SU-DHL-6 (cell line): ENCODE results near the gene LRRC7.

ENCODE experiments used
- H2AFZ ChIP-seq: fragments of 200-600 bp; sonication (generic); 2 replicates; pipeline ENCODE4 v1.6.1; 2014; ENCODE audit warnings: low read depth, mild to moderate bottlenecking, moderate library complexity, mixed read lengths, antibody characterized with exemption, low read length; ENCODE audit not compliant: severe bottlenecking
- H3F3A ChIP-seq: fragments of 200-600 bp; shearing (Covaris generic); 2 replicates; pipeline ENCODE4 v1.6.0; 2016; ENCODE audit warnings: antibody characterized with exemption, mild to moderate bottlenecking; ENCODE audit not compliant: insufficient read depth
- H3K27ac ChIP-seq: fragments of 200-600 bp; sonication (generic); 2 replicates; pipeline ENCODE4 v1.5.1; 2016; ENCODE audit warnings: low read depth, mild to moderate bottlenecking, low read length, moderate library complexity, mixed read lengths
- H3K27me3 ChIP-seq: fragments of 200-600 bp; sonication (generic), shearing (Covaris generic); 2 replicates; pipeline ENCODE4 v1.6.0; 2014; ENCODE audit warnings: mild to moderate bottlenecking, low read length
- H3K36me3 ChIP-seq: fragments of 200-600 bp; sonication (generic); 2 replicates; pipeline ENCODE4 v1.6.1; 2014; ENCODE audit warnings: mild to moderate bottlenecking, low read length, mixed read lengths
- H3K4me2 ChIP-seq: fragments of 300-600, 200-600 bp; shearing (Covaris generic), sonication (generic); 2 replicates; pipeline ENCODE4 v1.6.0; 2014; ENCODE audit warnings: low read length, low read depth, mild to moderate bottlenecking; ENCODE audit not compliant: poor library complexity, severe bottlenecking
- H3K4me3 ChIP-seq: fragments of 200-600 bp; sonication (generic); 2 replicates; pipeline ENCODE4 v1.5.1; 2014; ENCODE audit warnings: antibody characterized with exemption, low read length, mild to moderate bottlenecking, mixed read lengths; ENCODE audit not compliant: insufficient read depth, poor library complexity, severe bottlenecking
- H3K79me2 ChIP-seq: fragments of 200-600 bp; sonication (generic); 2 replicates; pipeline ENCODE4 v1.6.1; 2014; ENCODE audit warnings: mild to moderate bottlenecking, low read length, moderate library complexity; ENCODE audit not compliant: insufficient read depth
- H3K9ac ChIP-seq: fragments of 200-600 bp; sonication (generic); 2 replicates; pipeline ENCODE4 v1.7.0; 2014; ENCODE audit warnings: mild to moderate bottlenecking, low read length
- H3K9me2 ChIP-seq: fragments of 200-600 bp; sonication (generic); replicated peaks from 2 replicates; pipeline ENCODE4 v1.6.1; 2014; ENCODE audit warnings: low read length; ENCODE audit not compliant: insufficient read depth
- H3K9me3 ChIP-seq: fragments of 200-600 bp; sonication (generic); 2 replicates; pipeline ENCODE4 v1.6.1; 2014; ENCODE audit warnings: low read length, mixed read lengths; ENCODE audit not compliant: insufficient read depth
- H4K20me1 ChIP-seq: fragments of 200-600 bp; sonication (generic); 2 replicates; pipeline ENCODE4 v1.6.1; 2014; ENCODE audit warnings: low read depth, mild to moderate bottlenecking, antibody characterized with exemption, low read length, moderate library complexity, mixed read lengths
- EZH2phosphoT487 ChIP-seq: fragments of 200-600 bp; sonication (generic), shearing (Covaris generic); conservative IDR thresholded peaks from 2 replicates; pipeline ENCODE4 v1.6.1; 2018; ENCODE audit warnings: mild to moderate bottlenecking, antibody characterized with exemption, low read length, moderate library complexity, mixed read lengths
- TF ChIP-seq, protein P1 (sequence below): fragments of 200-600 bp; sonication (generic); IDR thresholded peaks from one replicate; pipeline ENCODE4 v1.5.1; 2017; ENCODE audit warnings: antibody characterized with exemption, mild to moderate bottlenecking, low read length, moderate library complexity; ENCODE audit not compliant: insufficient read depth, poor library complexity, severe bottlenecking

The LRRC7 gene

DNA sequence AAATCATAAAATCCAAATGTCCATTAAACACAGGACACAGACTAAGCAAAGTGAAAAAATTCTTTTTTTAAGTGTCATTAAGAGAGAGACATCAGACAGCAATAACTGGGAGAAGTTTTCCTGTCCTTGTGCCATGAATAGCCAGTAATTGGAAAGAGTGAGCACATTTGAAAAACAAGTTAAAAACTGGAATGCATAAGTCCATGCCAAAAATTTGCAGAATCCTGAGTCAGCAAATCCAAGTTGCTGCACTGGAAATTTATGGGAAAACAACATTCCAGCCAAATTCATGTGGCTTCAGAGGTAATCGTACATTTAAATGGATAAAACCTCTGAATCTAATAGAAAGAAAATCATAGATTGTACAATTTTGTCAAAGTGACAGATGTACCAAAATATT lies 346.3 kb downstream of the LRRC7 start:
- TF ChIP-seq EZH2phosphoT487, result no peak
- TF ChIP-seq, protein P1, sequence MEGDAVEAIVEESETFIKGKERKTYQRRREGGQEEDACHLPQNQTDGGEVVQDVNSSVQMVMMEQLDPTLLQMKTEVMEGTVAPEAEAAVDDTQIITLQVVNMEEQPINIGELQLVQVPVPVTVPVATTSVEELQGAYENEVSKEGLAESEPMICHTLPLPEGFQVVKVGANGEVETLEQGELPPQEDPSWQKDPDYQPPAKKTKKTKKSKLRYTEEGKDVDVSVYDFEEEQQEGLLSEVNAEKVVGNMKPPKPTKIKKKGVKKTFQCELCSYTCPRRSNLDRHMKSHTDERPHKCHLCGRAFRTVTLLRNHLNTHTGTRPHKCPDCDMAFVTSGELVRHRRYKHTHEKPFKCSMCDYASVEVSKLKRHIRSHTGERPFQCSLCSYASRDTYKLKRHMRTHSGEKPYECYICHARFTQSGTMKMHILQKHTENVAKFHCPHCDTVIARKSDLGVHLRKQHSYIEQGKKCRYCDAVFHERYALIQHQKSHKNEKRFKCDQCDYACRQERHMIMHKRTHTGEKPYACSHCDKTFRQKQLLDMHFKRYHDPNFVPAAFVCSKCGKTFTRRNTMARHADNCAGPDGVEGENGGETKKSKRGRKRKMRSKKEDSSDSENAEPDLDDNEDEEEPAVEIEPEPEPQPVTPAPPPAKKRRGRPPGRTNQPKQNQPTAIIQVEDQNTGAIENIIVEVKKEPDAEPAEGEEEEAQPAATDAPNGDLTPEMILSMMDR, result no peak
- H3K9me2 ChIP-seq, result no peaks in the 10 kb centered on the region
- no peaks in the 10 kb centered on the region for H3K79me2 ChIP-seq
- no peak overlapping the region for H3K27ac ChIP-seq
- H3K9ac ChIP-seq, result no peak overlapping the region
- H2AFZ ChIP-seq, result no peak overlapping the region
- H3F3A ChIP-seq, result 0 out of 2 replicates have a peak, but pooled peaks cover 4% of the 10 kb centered on the region
- H3K27me3 ChIP-seq, result no peaks in the 10 kb centered on the region
- H3K4me2 ChIP-seq, result no peak overlapping the region
- H3K36me3 ChIP-seq, result no peaks in the 10 kb centered on the region
- no peak overlapping the region for H3K4me3 ChIP-seq
- H4K20me1 ChIP-seq, result no peaks in the 10 kb centered on the region
- H3K9me3 ChIP-seq, result no peaks in the 10 kb centered on the region

DNA sequence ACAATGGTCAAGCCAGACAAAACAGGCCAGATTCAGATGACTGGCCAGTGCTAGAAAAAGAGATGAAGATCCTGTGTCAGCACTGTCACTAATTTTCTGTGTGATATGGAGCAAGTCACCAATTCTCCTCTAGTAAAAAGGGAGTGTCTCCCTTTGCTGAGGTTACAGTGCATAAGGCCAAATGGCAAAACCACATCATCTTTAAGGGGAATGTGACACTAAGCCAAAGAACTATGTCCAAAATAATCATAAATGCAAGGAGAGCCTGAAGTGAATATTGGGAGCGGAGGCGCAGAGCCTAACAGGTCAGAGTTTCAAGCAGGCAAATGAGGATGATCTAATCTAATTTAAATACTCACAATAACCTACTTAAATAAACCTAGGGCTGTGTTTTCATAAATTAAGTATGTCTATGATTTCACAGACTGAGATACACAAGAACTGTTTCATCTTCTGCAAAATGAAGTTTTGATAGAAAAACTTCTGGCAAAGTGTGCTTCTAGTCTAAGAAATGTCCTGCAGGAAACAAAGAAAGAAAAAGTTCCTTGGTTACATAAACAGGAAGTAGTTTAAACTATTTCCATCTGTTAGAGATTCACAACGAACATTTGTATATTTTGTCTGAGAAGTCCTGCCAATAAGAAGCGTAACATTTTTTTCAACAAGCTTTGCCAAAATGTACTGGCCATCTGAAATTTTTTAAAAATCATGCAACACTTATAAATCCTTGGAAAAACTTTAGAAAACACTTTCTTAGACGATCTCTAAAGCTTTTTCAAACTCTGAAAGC lies 347.4 kb downstream of the LRRC7 start:
- TF ChIP-seq, protein P1, result no peak
- no peak for TF ChIP-seq EZH2phosphoT487
- H3K36me3 ChIP-seq, result no peaks in the 10 kb centered on the region
- no peaks in the 10 kb centered on the region for H3K9me3 ChIP-seq
- no peak overlapping the region for H3K4me2 ChIP-seq
- no peak overlapping the region for H2AFZ ChIP-seq
- H3F3A ChIP-seq, result 0 out of 2 replicates have a peak, but pooled peaks cover 4% of the 10 kb centered on the region
- no peaks in the 10 kb centered on the region for H4K20me1 ChIP-seq
- no peak overlapping the region for H3K9ac ChIP-seq
- H3K79me2 ChIP-seq, result no peaks in the 10 kb centered on the region
- H3K27ac ChIP-seq, result no peak overlapping the region
- no peak overlapping the region for H3K4me3 ChIP-seq
- no peaks in the 10 kb centered on the region for H3K27me3 ChIP-seq
- H3K9me2 ChIP-seq, result no peaks in the 10 kb centered on the region

DNA sequence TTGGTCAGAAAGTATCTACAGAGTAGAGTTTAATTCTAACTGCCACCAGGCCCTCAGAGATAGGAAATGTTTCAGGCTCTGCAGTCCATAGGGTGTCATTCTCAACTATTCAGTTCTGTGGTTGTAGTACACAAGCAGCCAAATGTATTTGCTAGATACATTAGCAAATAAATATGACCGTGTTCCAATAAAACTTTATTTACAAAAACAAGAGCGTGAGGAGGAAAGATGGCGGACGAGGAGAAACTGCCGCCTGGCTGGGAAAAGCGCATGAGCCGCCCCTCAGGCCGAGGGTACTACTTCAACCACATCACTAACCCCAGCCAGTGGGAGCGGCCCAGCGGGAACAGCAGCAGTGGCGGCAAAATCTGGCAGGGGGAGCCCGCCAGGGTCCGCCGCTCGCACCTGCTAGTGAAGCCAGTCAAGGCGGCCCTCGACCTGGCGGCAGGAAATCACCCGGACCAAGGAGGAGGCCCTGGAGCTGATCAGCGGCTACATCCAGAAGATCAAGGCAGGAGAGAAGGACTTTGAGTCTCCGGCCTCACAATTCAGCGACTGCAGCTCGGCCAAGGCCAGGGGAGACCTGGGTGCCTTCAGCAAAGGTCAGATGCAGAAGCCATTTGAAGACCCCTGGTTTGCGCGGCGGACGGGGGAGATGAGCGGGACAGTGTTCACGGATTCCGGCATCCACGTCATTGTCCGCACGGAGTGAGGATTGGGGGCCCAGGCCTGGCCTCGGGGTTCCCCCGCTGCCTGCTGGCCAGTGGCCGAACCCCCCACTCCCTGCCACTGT lies 351.6 kb downstream of the LRRC7 start:
- H3K27ac ChIP-seq, result no peak overlapping the region
- no peaks in the 10 kb centered on the region for H3K79me2 ChIP-seq
- no peak overlapping the region for H3K4me3 ChIP-seq
- no peaks in the 10 kb centered on the region for H3K36me3 ChIP-seq
- no peak overlapping the region for H3K9ac ChIP-seq
- 0 out of 2 replicates have a peak, but pooled peaks cover 4% of the 10 kb centered on the region for H3F3A ChIP-seq
- no peak overlapping the region for H3K4me2 ChIP-seq
- H2AFZ ChIP-seq, result no peak overlapping the region
- H4K20me1 ChIP-seq, result no peaks in the 10 kb centered on the region
- TF ChIP-seq, protein P1, result no peak
- no peak for TF ChIP-seq EZH2phosphoT487
- H3K9me3 ChIP-seq, result no peaks in the 10 kb centered on the region
- H3K27me3 ChIP-seq, result no peaks in the 10 kb centered on the region
- no peaks in the 10 kb centered on the region for H3K9me2 ChIP-seq
